Transverse colon (tissue), 4 donors: ENCODE data around the gene NISCH.

Source experiments
- CTCF ChIP-seq, 5 experiments: fragments of 200-600 bp in 3 of 5; fragments of 450-650 bp in 2 of 5; sonication (generic) in 3 of 5; IDR thresholded peaks; 1 replicate in 2 of 5; 2 replicates in 3 of 5; pipeline ENCODE4 v1.5.1; 2016 to 2017; ENCODE audit warnings: antibody characterized with exemption in 5 of 5, inconsistent platforms in 3 of 5, mild to moderate bottlenecking in 2 of 5, moderate library complexity in 1 of 5
- POLR2A ChIP-seq: fragments of 450-650 bp; IDR thresholded peaks from one replicate; pipeline ENCODE4 v1.6.1; 2016; ENCODE audit warnings: antibody characterized with exemption, mild to moderate bottlenecking, moderate library complexity
- POLR2AphosphoS5 ChIP-seq, 3 donors: sonication (generic); formaldehyde crosslinking; IDR thresholded peaks; one replicate each; pipeline ENCODE4 v1.6.1; 2016; ENCODE audit warnings: antibody characterized with exemption in 3 of 3

- TF ChIP-seq CTCF (IDR thresholded peaks at IDR 0.05) (no peak), POLR2A (no peak), POLR2AphosphoS5 (IDR thresholded peaks at IDR 0.05) (no peak)
These were observed 34.0 kb downstream of the NISCH start for GRCh38 chr3:52489453-52489852.
